SH-SY5Y (cell line): Measurements from ENCODE around the gene APEX2.

Experiments used
- GATA2 ChIP-seq: IDR thresholded peaks from 2 replicates; pipeline ENCODE4 v1.6.1; 2011; ENCODE audit warnings: mild to moderate bottlenecking, low read depth, low read length
- GATA3 ChIP-seq: IDR thresholded peaks from 2 replicates; pipeline ENCODE4 v1.6.1; 2011; ENCODE audit warnings: low read depth, mild to moderate bottlenecking, low read length, moderate library complexity

The APEX2 gene

DNA sequence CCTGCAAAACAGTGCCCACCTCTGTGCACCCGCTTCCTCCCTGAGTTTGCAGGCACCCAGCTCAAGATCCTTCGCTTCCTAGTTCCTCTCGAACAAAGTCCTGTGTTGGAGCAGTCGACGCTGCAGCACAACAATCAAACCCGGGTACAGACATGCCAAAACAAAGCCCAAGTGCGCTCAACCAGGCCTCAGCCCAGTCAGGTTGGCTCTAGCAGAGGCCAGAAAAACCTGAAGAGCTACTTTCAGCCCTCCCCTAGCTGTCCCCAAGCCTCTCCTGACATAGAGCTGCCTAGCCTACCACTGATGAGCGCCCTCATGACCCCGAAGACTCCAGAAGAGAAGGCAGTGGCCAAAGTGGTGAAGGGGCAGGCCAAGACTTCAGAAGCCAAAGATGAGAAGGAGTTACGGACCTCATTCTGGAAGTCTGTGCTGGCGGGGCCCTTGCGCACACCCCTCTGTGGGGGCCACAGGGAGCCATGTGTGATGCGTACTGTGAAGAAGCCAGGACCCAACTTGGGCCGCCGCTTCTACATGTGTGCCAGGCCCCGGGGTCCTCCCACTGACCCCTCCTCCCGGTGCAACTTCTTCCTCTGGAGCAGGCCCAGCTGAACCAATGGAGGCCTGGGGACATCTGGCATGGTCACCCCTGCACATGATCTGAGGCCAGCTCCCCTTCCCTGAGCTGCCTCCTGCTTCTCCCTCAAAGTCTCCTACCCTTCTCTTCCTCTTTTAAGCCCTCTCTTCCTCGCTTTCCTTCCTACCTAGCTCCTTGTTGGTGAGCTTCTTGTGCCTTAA is 6.9 kb downstream of the APEX2 start:
- TF ChIP-seq GATA2: no peak
- no peak for TF ChIP-seq GATA3

DNA sequence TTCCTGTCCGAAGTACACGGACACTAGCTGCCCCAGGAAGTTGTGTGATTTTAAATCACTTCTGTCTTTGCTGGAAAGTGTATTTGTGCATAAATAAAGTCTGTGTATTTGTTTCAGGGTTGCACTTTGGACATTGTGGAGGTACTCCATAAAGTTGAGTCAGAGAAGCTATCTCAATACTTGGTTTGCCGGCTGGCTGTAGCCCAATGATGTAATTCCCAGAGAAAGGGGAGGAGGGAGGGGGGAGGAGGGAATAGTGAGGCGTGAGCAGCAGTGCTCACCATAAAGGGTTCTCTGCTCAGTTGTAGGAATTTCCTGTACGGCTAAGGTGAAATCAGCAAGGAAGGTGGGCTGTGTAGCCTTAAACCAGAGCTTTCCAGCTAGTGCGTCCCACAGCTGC is 7.5 kb downstream of the APEX2 start:
- TF ChIP-seq GATA3: no peak
- no peak for TF ChIP-seq GATA2

DNA sequence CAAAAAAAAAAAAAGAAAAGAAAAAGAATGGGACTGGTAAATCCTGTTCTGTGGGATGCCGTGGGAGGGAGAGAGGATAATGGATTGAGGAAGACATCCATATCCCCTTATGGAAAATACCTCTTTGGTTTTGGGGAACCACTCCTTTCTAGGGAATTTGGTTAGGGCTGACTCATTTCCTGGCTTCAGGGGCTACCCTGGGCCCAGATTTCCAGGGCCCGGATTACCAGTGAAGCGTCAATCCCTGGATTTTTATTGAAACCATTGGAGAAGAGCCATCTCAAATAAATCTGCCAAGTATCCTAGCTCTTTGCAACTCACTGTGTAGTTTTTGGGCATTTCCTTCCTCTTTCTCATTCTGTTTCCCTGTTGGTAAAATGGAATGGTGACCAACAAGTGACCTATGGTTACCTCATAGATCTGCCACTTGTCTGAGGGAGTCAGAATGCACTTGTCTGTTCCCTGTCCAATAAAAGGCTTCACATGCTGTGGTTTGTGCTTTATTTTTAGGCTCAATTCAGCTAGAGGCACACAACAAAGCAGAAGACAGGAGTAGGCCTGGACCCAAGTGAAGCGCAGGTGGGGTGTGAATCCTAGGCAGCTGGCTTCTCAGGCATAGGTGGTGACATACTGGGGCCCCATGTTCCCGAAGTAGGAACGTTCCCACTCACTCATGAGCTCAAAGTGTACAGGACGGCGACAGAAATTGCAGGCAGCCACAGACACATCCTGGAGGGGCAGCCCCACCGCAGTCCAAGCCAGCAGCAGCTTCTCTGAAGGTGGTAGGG is 8.6 kb downstream of the APEX2 start:
- TF ChIP-seq GATA3: no peak
- no peak for TF ChIP-seq GATA2

DNA sequence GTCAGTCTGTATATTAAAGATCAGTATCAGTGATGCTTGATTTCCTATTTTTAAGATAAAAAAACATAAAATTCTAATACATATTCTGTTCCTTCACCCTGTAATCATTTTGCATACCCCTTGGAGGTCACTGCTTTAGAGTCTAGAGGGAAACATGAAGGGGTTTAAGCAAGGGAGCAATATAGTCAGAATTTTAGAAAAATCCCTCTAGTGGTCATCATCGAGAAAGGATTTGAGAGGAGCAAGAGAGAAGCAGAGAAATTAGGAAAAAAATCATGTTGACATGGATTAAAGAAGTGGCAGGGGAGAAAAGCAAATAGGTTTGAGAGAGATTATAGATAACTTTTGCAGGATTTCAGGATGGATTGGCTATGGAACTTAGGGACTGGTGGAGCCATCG is 11.1 kb downstream of the APEX2 start:
- TF ChIP-seq GATA3: no peak
- TF ChIP-seq GATA2: no peak

DNA sequence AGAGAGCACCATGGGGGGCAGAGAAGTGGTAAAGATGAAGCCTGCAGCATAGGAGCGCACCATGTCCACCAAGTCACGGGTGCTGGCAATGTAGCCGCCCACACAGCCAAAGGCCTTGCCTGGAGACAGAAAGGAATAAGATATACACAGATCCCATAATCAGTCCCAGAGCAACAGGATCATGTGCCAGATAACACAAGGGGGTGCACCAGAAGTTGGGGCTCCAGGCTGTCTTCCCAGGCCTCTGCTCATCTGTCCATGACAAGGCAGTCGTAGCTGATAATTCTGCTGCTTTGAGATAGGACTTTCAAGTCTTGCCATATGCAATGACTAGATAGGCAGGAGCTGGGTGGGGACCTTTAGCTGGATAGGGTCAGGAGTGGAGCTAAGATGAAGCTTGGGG is 14.7 kb downstream of the APEX2 start:
- no peak for TF ChIP-seq GATA3
- TF ChIP-seq GATA2: no peak

DNA sequence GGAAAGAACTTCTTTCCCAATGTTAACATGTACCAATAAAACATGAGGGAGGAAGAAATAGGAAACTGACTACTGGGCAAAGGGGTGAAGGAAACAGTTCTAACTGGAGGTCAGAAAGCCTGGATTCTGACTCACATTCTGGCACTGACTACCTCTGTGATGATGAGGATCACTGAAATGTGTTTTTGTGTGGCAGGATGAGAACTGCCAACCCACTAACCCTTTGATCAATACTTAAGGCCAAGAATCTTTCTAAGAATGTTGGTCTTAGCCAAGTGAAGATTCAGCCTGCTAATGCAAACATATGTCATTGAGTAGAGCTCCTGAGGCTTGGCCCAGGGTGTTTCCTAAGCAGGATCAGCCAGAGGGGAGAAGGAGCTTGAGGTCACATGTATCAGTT is 26.0 kb downstream of the APEX2 start:
- no peak for TF ChIP-seq GATA2
- no peak for TF ChIP-seq GATA3

DNA sequence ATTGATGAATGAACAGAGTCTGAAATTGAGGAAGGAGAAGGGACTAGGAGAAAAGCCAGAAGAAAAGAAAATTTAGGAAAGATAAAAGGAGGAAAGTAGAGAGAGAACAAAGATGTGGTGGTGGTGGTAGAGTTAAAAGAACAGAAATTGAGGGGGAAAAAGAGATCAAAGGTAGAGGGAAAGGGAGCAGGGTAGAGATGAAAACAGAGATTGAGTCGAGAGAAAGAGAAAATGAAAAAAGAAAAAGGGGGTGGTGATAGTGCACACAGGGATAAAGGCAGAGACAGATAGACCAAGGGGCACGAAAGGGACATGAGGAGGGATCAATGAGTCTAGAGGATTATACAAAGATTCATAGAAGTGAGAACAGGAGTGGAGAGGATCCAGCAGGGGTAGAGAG is 26.7 kb downstream of the APEX2 start:
- TF ChIP-seq GATA2: no peak
- TF ChIP-seq GATA3: no peak

DNA sequence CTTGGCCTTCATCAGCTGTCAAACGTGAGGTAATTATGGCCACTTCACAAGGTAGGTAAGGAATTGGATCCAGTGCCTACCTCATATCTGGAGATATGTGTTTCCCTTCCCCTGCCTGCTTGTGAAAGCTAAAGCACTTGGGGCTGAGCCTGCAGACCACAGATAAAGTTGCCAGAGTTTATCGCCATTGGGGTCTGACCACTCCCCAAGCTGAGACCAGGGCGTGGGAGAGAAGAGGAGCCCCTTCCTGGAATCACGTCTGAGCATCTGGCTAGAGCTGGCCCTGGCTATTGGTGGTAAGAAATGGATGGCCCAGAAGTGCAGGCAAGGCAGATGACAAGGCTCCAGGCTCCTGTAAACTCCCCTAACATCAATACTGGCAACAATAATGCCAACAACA is 27.9 kb downstream of the APEX2 start:
- TF ChIP-seq GATA3 (no peak), GATA2 (no peak)

DNA sequence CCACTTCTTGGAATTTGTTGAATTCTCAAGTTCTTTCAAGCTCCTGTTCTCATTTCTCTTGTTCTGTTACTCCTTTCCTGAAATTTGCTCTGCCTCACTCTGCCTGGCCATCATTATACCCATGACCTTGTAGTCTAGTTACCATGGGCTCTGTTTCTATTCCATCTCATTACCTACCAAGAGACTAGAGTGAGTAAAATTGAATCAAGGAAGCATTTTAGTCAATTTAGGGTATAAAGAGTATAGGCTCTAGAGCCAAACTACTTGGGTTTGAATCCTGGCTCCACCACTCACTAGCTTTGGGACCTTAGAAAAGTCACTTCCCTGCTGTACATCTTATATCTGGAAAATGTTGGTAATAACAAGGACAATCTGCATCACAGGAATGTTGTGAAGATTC is 28.4 kb downstream of the APEX2 start:
- TF ChIP-seq GATA3: no peak
- no peak for TF ChIP-seq GATA2

DNA sequence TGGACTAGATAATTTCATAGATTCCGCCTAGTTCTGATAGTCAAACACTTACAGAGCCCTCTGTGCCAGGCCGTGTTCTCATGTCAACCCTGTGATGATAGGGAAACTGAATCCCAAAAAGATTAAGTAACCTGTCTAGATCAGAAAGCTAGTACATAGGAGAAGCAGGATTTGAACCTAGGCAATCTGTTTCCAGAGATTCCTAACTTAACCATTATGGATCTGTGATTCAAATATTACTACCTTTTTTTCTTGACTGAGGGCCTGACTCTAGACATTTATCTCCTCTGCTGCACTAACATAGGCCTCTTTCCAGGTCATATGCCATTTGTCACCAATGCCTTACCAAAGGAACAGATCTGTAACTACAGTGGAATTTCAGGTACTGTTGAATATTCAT is 29.1 kb downstream of the APEX2 start:
- TF ChIP-seq GATA3: no peak
- no peak for TF ChIP-seq GATA2

DNA sequence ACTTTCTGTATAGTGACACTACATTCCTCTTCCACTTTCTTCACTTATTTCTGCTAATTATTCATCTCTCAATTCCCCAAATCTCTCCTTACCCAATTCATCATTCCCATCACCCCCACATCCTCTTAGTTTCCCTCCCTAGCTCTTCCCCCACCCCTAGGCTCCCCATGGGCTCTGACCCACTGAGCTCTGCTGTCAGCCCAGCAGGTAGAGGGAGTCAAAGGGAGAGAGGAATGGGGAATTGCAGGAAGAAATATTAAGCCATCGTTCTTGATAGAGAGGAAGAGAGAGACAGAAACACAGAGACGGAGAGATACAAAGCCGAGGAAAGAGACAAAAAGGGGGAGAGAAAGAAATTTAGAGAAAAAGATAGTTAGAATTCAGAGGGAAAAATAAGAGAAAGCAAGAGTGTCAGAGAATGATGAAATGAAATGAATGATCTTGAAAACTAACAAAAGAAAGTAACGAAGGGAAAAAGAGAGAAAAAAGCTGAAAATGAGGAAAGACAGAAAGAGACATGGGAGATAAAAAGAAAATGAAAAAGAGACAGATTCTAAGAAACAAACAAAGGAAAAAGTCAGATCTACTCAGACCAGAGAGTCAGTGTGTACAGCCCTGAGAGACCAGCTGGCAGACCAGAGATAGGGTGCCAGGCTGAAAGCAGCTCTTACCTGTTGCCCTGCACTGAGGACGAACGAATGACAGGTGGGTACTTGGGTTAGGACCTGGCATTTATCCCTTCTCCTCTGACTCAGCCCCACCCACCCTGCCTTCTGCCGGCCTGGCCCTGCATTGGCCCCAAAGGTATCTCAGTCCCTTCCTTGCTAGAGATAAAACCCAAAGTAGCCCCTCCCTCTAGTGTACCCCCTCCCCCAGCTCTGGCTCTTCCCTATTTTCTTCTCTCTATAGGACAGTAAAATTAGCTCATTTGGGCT is 30.4 kb downstream of the APEX2 start, which contains the start of gene ALAS2:
Gene ALAS2, minus strand, starts transcription at position 707 of the 935 bp plus-strand sequence. CDS start 4,977 bp downstream, outside the sequence.
- TF ChIP-seq GATA2 (no peak), GATA3 (no peak)

DNA sequence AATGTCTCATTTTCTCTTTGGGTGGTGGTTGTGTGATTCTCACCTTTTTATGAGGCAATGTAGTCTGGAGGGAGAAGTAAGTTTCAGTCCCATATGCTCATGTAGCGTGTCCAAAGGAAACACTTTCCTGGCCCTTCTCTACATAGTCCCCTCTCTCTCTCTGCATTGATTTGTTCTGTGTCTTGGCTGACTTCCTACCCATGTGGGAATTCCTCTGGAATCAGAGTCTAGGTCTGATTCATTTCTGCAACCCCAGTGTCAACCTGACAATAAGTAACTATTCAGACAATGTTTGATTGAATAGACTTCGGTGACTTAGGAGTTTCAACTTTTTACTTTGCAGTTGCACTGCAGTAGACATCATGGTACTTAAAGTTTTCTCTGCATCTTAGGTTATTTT is 33.3 kb downstream of the APEX2 start:
- TF ChIP-seq GATA2 (no peak), GATA3 (no peak)

DNA sequence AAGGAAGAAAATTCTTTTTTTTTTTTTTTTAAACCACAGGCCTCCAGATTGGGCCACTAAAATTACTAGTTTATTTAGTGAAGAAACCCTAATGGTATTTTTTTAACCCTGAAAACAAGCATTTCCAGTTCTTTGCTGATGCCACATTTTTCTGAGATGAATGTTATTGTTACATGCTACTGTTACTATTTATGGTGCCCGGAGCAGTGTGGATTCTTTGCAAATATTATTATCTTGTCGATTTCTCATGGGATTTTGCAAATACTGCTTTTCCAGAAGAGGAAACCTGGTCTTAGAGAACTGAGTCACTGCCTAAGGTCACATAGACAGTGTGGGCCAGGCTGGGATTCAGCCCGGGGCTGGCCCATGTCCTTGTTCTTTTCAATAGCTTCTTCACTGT is 39.3 kb downstream of the APEX2 start:
- no peak for TF ChIP-seq GATA3

DNA sequence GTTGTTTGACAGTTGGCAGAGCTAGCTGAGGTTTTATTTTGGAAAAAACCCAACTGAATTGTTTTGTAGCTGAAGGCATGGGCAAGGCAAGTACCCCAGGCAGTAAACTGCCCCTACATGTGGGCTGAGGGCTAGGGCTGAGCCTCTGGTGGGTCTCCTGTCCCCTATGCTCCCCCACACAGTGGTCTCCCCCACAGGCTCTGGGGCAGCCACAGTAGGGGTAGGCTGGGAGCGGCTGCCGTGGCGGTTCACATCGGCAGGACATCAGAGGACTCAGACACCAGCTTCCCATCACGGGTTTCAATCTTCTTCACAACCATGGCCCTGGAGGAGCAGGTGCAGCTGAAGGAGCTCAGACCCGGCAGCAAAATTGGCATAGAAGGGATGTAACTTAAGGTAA is 41.4 kb downstream of the APEX2 start:
- TF ChIP-seq GATA2 (no peak), GATA3 (no peak)
